Astrocyte (in vitro differentiated cells and primary cell): ENCODE measurements around the gene EHD4. TPM values are rescaled to one million over a fixed set of nuclear protein-coding genes. Genes with fewer than 3 reads are reported as not detected.

ENCODE experiments used
- DNase-seq: peaks from one replicate; pipeline ENCODE4 v3.0.0-alpha.2; 2010; ENCODE audit warnings: low read depth
- FAIRE-seq: peaks from 2 replicates; lab custom pipeline; 2011; peaks lifted over from hg19 to GRCh38; lab: Jason Lieb, UNC
- H2AFZ ChIP-seq: 2 replicates; pipeline ENCODE4 v1.6.0; 2012; ENCODE audit warnings: low read depth, low read length, inconsistent platforms
- H3K27ac ChIP-seq: 2 replicates; pipeline ENCODE4 v1.5.1; 2011; ENCODE audit warnings: low read depth, low read length, inconsistent platforms
- H3K27me3 ChIP-seq: 2 replicates; pipeline ENCODE4 v1.6.0; 2011; ENCODE audit warnings: low read length, inconsistent platforms; ENCODE audit not compliant: insufficient read depth
- H3K36me3 ChIP-seq: 2 replicates; pipeline ENCODE4 v1.5.1; 2011; ENCODE audit warnings: low read length, inconsistent platforms; ENCODE audit not compliant: insufficient read depth
- H3K4me1 ChIP-seq: 2 replicates; pipeline ENCODE4 v1.5.1; 2011; ENCODE audit warnings: low read length, inconsistent platforms; ENCODE audit not compliant: insufficient read depth
- H3K4me2 ChIP-seq: 2 replicates; pipeline ENCODE4 v1.6.0; 2012; ENCODE audit warnings: low read length, inconsistent platforms
- H3K4me3 ChIP-seq: 2 replicates; pipeline ENCODE4 v1.5.1; 2011; ENCODE audit warnings: low read depth, mild to moderate bottlenecking, low read length, inconsistent platforms; ENCODE audit not compliant: insufficient read depth
- H3K79me2 ChIP-seq: 2 replicates; pipeline ENCODE4 v1.6.0; 2012; ENCODE audit warnings: mild to moderate bottlenecking, low read length, inconsistent platforms; ENCODE audit not compliant: insufficient read depth
- H3K9ac ChIP-seq: 2 replicates; pipeline ENCODE4 v1.6.0; 2012; ENCODE audit warnings: mild to moderate bottlenecking, low read length, inconsistent platforms
- H3K9me3 ChIP-seq: 2 replicates; pipeline ENCODE4 v1.5.1; 2012; ENCODE audit warnings: low read depth, mild to moderate bottlenecking, low read length, inconsistent platforms; ENCODE audit not compliant: insufficient read depth
- H4K20me1 ChIP-seq: 2 replicates; pipeline ENCODE4 v1.6.0; 2012; ENCODE audit warnings: low read length, inconsistent platforms; ENCODE audit not compliant: insufficient read depth
- H3K27ac Mint-ChIP-seq: one replicate; pipeline ENCODE4 v1.8.0; 2021; ENCODE audit warnings: mild to moderate bottlenecking, mixed read lengths; ENCODE audit not compliant: unreplicated experiment
- H3K27me3 Mint-ChIP-seq: one replicate; pipeline ENCODE4 v1.8.0; 2021; ENCODE audit warnings: low read depth, mixed read lengths; ENCODE audit not compliant: unreplicated experiment
- H3K36me3 Mint-ChIP-seq: one replicate; pipeline ENCODE4 v1.8.0; 2021; ENCODE audit warnings: low read depth, mixed read lengths; ENCODE audit not compliant: unreplicated experiment
- H3K4me1 Mint-ChIP-seq: one replicate; pipeline ENCODE4 v1.8.0; 2021; ENCODE audit warnings: low read depth, mixed read lengths; ENCODE audit not compliant: unreplicated experiment
- H3K4me3 Mint-ChIP-seq: one replicate; pipeline ENCODE4 v1.8.0; 2021; ENCODE audit warnings: mild to moderate bottlenecking, moderate library complexity, mixed read lengths; ENCODE audit not compliant: unreplicated experiment
- H3K9me3 Mint-ChIP-seq: one replicate; pipeline ENCODE4 v1.8.0; 2021; ENCODE audit warnings: mild to moderate bottlenecking, mixed read lengths; ENCODE audit not compliant: unreplicated experiment
- EZH2 ChIP-seq: IDR thresholded peaks from 2 replicates; pipeline ENCODE4 v1.6.1; 2012; ENCODE audit warnings: mild to moderate bottlenecking, low read length, inconsistent platforms; ENCODE audit not compliant: insufficient read depth
- total RNA-seq: library from RNA; stranded (reverse); gene quantifications from 2 replicates; pipeline ENCODE4 v1.2.1, GENCODE V29; 2021
- TF ChIP-seq, protein P1 (sequence below): IDR thresholded peaks from 2 replicates; pipeline ENCODE4 v1.5.1; 2011; ENCODE audit warnings: low read depth, mild to moderate bottlenecking, inconsistent platforms, low read length, moderate library complexity; ENCODE audit not compliant: insufficient read depth

EHD4 gene
- total RNA-seq, 1 donor from 2014 or later = 46.4 TPM

DNA sequence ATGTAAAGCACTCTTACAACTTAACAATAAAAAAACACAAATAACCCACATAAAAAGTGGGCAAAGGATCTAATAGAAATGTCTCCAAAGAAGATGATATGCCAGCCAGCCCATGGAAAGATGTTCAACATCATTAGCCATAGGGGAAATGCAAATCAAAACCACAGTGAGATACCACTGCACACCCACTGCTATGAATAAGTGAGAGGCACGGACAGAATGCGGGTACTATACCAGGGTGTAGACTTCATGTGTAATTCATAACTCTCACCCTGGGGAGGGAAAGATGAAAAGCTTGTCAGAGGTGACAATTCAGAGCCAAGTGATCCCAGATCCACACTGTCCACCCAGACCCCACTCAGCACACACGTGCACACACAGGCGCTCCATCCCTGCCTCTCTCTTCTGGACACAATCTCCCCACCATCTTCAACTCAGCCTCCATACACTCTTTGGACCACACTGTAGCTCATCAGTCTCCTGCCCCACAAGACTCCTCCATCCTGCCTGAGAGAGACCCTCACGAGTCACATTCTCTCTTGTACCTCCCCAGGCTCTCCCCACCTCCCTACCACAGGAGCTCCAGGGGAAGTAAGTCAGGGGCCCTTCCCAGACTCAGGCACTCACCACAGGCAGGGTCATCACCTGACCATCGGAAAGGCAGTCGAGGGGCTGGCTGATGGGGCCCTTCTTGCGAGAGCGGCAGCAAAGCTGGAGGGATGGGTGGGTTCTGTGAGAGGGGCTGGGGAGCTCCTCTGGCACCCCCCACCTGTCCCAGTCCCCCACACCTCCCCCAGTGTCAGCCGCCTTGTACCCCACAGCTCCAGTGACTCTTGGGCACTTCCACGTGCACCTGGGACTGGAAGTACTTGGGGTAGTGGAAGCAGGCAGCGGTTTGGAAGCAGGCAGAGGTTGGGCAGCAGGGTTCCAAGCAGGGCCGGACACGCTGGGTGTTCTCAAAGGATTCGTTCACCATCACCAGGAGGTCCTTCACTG, 27.2 kb upstream of the EHD4 start:
- H3K9ac ChIP-seq = no peak overlapping the region
- no peaks in the 10 kb centered on the region for H4K20me1 ChIP-seq
- no peak overlapping the region for H3K4me2 ChIP-seq
- peaks cover 13% of the 10 kb centered on the region for H3K27me3 ChIP-seq
- H3K79me2 ChIP-seq = no peaks in the 10 kb centered on the region
- Mint-ChIP-seq H3K36me3 (no peaks in the 10 kb centered on the region), H3K27me3 (peaks cover 51% of the 10 kb centered on the region), H3K4me3 (no peak overlapping the region), H3K4me1 (peaks cover 3% of the 10 kb centered on the region), H3K9me3 (no peaks in the 10 kb centered on the region), H3K27ac (no peak overlapping the region)
- DNase-seq (no peak), FAIRE-seq (no peak)
- no peak overlapping the region for H3K27ac ChIP-seq
- no peaks in the 10 kb centered on the region for H3K36me3 ChIP-seq
- H2AFZ ChIP-seq = no peak overlapping the region
- H3K4me1 ChIP-seq = no peaks in the 10 kb centered on the region
- no peaks in the 10 kb centered on the region for H3K9me3 ChIP-seq
- no peak overlapping the region for H3K4me3 ChIP-seq
- TF ChIP-seq, protein P1, sequence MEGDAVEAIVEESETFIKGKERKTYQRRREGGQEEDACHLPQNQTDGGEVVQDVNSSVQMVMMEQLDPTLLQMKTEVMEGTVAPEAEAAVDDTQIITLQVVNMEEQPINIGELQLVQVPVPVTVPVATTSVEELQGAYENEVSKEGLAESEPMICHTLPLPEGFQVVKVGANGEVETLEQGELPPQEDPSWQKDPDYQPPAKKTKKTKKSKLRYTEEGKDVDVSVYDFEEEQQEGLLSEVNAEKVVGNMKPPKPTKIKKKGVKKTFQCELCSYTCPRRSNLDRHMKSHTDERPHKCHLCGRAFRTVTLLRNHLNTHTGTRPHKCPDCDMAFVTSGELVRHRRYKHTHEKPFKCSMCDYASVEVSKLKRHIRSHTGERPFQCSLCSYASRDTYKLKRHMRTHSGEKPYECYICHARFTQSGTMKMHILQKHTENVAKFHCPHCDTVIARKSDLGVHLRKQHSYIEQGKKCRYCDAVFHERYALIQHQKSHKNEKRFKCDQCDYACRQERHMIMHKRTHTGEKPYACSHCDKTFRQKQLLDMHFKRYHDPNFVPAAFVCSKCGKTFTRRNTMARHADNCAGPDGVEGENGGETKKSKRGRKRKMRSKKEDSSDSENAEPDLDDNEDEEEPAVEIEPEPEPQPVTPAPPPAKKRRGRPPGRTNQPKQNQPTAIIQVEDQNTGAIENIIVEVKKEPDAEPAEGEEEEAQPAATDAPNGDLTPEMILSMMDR = no peak
- TF ChIP-seq EZH2 = no peak

DNA sequence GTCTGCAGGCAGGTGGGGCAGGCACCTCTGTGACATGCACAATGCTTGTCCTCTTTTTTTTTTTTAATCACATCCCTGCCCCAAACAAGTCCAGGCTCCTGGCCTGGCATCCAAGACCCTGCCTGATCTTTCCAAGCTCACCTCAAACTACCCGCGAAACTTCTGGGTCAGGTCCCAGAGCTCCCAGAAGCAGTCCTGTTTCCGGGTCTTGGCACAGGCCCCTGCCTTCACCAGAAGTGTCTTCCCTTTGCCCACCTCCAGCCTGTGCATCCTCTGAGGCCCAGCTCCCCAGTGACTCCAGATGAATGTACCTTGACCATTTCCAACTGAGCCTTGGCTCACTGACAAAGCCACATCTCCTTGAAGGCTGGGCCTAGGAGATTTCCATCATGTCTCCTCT, 25.5 kb upstream of the EHD4 start:
- no peak overlapping the region for H3K4me3 ChIP-seq
- Mint-ChIP-seq H3K27me3 (peaks cover 44% of the 10 kb centered on the region), H3K4me3 (no peak overlapping the region), H3K27ac (no peak overlapping the region), H3K36me3 (no peaks in the 10 kb centered on the region), H3K9me3 (no peaks in the 10 kb centered on the region), H3K4me1 (peaks cover 3% of the 10 kb centered on the region)
- FAIRE-seq = no peak
- TF ChIP-seq, protein P1 = no peak
- TF ChIP-seq EZH2 = no peak
- peaks cover 13% of the 10 kb centered on the region for H3K27me3 ChIP-seq
- H3K27ac ChIP-seq = no peak overlapping the region
- no peaks in the 10 kb centered on the region for H4K20me1 ChIP-seq
- no peaks in the 10 kb centered on the region for H3K9me3 ChIP-seq
- H3K4me2 ChIP-seq = no peak overlapping the region
- H3K79me2 ChIP-seq = no peaks in the 10 kb centered on the region
- no peaks in the 10 kb centered on the region for H3K36me3 ChIP-seq
- H2AFZ ChIP-seq = no peak overlapping the region
- DNase-seq = no peak
- no peak overlapping the region for H3K9ac ChIP-seq
- H3K4me1 ChIP-seq = no peaks in the 10 kb centered on the region
